Measurements from ENCODE around the gene FGD4. TPM values are rescaled to one million over a fixed set of nuclear protein-coding genes. Genes with fewer than 3 reads are reported as not detected.

The FGD4 gene
- total RNA-seq = 54.6 TPM

- DNase-seq (ENCODE audit: low spot score) (peak; percentile 86), ATAC-seq (peak; percentile 96)
- intact Hi-C loops (cut with DNase I) = no loop called here
Measured at GRCh38 chr12:32399370-32400113, at the start of gene FGD4. Gene FGD4 (plus strand): TSS chr12:32399558.

- intact Hi-C loops (cut with DNase I) = no loop called here
- ATAC-seq = no peak
- no peak for DNase-seq (ENCODE audit: low spot score)
Measured at GRCh38 chr12:32353540-32353939, 45.8 kb upstream of the FGD4 start.

- no peak for ATAC-seq
- intact Hi-C loops (cut with DNase I) = no loop called here
- no peak for DNase-seq (ENCODE audit: low spot score)
Measured at GRCh38 chr12:32357601-32358249, 41.6 kb upstream of the FGD4 start.

- no peak for ATAC-seq
- no peak for DNase-seq (ENCODE audit: low spot score)
- intact Hi-C loops (cut with DNase I) = loop anchor here (10.0 kb wide), 1 partner anchor 314 kb away; the partner anchor contains the start of gene DNM1L
Measured at GRCh38 chr12:32360956-32361355, 38.4 kb upstream of the FGD4 start.

- DNase-seq (ENCODE audit: low spot score) (no peak), ATAC-seq (no peak)
- intact Hi-C loops (cut with DNase I) = loop anchor here (10.0 kb wide), 1 partner anchor 312 kb away; the partner anchor contains the start of gene DNM1L
Measured at GRCh38 chr12:32362892-32363291, 36.5 kb upstream of the FGD4 start.

- intact Hi-C loops (cut with DNase I) = loop anchor here (10.0 kb wide), 1 partner anchor 309 kb away; the partner anchor contains the start of gene DNM1L
- no peak for DNase-seq (ENCODE audit: low spot score)
- ATAC-seq = peak; percentile 69
Measured at GRCh38 chr12:32365473-32366064, 33.8 kb upstream of the FGD4 start.

GRCh38 chr12:32366714-32367113 lies 32.6 kb upstream of the FGD4 start:
- no peak for ATAC-seq
- intact Hi-C loops (cut with DNase I) = loop anchor here (10.0 kb wide), 1 partner anchor 308 kb away; the partner anchor contains the start of gene DNM1L
- no peak for DNase-seq (ENCODE audit: low spot score)

GRCh38 chr12:32367381-32367780 lies 32.0 kb upstream of the FGD4 start:
- intact Hi-C loops (cut with DNase I) = loop anchor here (10.0 kb wide), 1 partner anchor 307 kb away; the partner anchor contains the start of gene DNM1L
- DNase-seq (ENCODE audit: low spot score) = no peak

GRCh38 chr12:32369202-32369601 lies 30.2 kb upstream of the FGD4 start:
- intact Hi-C loops (cut with DNase I) = loop anchor here (10.0 kb wide), 1 partner anchor 306 kb away; the partner anchor contains the start of gene DNM1L

More at GRCh38 chr12:32367381-32367780, 32.0 kb upstream of the FGD4 start:
- no peak for ATAC-seq

GRCh38 chr12:32377344-32378055 lies 21.9 kb upstream of the FGD4 start:
- DNase-seq (ENCODE audit: low spot score) = no peak
- intact Hi-C loops (cut with DNase I) = no loop called here
- no peak for ATAC-seq

More at GRCh38 chr12:32369202-32369601, 30.2 kb upstream of the FGD4 start:
- ATAC-seq = no peak
- no peak for DNase-seq (ENCODE audit: low spot score)

GRCh38 chr12:32379213-32379612 lies 20.1 kb upstream of the FGD4 start:
- no peak for DNase-seq (ENCODE audit: low spot score)
- ATAC-seq = no peak
- intact Hi-C loops (cut with DNase I) = no loop called here

GRCh38 chr12:32379667-32380066 lies 19.7 kb upstream of the FGD4 start:
- ATAC-seq (no peak), DNase-seq (ENCODE audit: low spot score) (no peak)
- intact Hi-C loops (cut with DNase I) = no loop called here

GRCh38 chr12:32382226-32382625 lies 17.1 kb upstream of the FGD4 start:
- DNase-seq (ENCODE audit: low spot score) = no peak
- no peak for ATAC-seq
- intact Hi-C loops (cut with DNase I) = no loop called here

GRCh38 chr12:32390572-32391219 lies 8.7 kb upstream of the FGD4 start:
- no peak for DNase-seq (ENCODE audit: low spot score)
- intact Hi-C loops (cut with DNase I) = no loop called here
- no peak for ATAC-seq

GRCh38 chr12:32395026-32395425 lies 4.3 kb upstream of the FGD4 start:
- ATAC-seq (no peak), DNase-seq (ENCODE audit: low spot score) (no peak)
- intact Hi-C loops (cut with DNase I) = no loop called here

GRCh38 chr12:32397696-32398095 lies 1.7 kb upstream of the FGD4 start:
- DNase-seq (ENCODE audit: low spot score) = no peak
- intact Hi-C loops (cut with DNase I) = no loop called here
- ATAC-seq = no peak

GRCh38 chr12:32398181-32398580 lies 1.2 kb upstream of the FGD4 start:
- DNase-seq (ENCODE audit: low spot score) (no peak), ATAC-seq (no peak)
- intact Hi-C loops (cut with DNase I) = no loop called here

- no peak for DNase-seq (ENCODE audit: low spot score)
- ATAC-seq = no peak
- intact Hi-C loops (cut with DNase I) = no loop called here
Measured at GRCh38 chr12:32398816-32399369, 465 bp upstream of the FGD4 start.

Data from sciatic nerve (tissue), 2 donors.